Amygdala (tissue), 56 donors: Measurements from ENCODE around the gene EDARADD.
"Not testable (repeated sequence)": the region's sequence is repeated elsewhere in the genome, so short reads cannot be mapped to it uniquely, and the experiment has no call there.

Experiments
- DNase-seq, 56 donors: peaks; one replicate each; lab custom pipeline; 2025; lab: John Stamatoyannopoulos, UW

The EDARADD gene

GRCh38 chr1:236393681-236394481 lies at the start of gene EDARADD:
Gene EDARADD (plus strand): TSS chr1:236394286. CDS start chr1:236394445, 159 bp downstream.
- DNase-seq, result no peak

GRCh38 chr1:236345728-236346127 lies 48.4 kb upstream of the EDARADD start:
- DNase-seq, result no peak

GRCh38 chr1:236348071-236348470 lies 46.0 kb upstream of the EDARADD start:
- no peak for DNase-seq

GRCh38 chr1:236350308-236350707 lies 43.8 kb upstream of the EDARADD start:
- DNase-seq, result peak in 1 of 56 donors; percentile 1

- no peak for DNase-seq
Observed at GRCh38 chr1:236351875-236352573, 42.1 kb upstream of the EDARADD start.

GRCh38 chr1:236352747-236353146 lies 41.3 kb upstream of the EDARADD start:
- DNase-seq, result not testable (repeated sequence)

GRCh38 chr1:236353813-236354212 lies 40.3 kb upstream of the EDARADD start:
- DNase-seq, result no peak

GRCh38 chr1:236354330-236355147 lies 39.5 kb upstream of the EDARADD start:
- DNase-seq, result no peak

GRCh38 chr1:236356141-236356540 lies 37.9 kb upstream of the EDARADD start:
- DNase-seq, result no peak

- no peak for DNase-seq
Observed at GRCh38 chr1:236361909-236362590, 32.0 kb upstream of the EDARADD start.

GRCh38 chr1:236363237-236363636 lies 30.8 kb upstream of the EDARADD start:
- no peak for DNase-seq

GRCh38 chr1:236365999-236366570 lies 28.0 kb upstream of the EDARADD start:
- DNase-seq, result no peak

- not testable (repeated sequence) for DNase-seq
Observed at GRCh38 chr1:236366681-236367080, 27.4 kb upstream of the EDARADD start.

- DNase-seq, result no peak
Observed at GRCh38 chr1:236370420-236370819, 23.7 kb upstream of the EDARADD start.

GRCh38 chr1:236371083-236371482 lies 23.0 kb upstream of the EDARADD start:
- no peak for DNase-seq

- DNase-seq, result no peak
Observed at GRCh38 chr1:236377832-236378535, 16.1 kb upstream of the EDARADD start.

- DNase-seq, result no peak
Observed at GRCh38 chr1:236381565-236382158, 12.4 kb upstream of the EDARADD start.

- DNase-seq, result no peak
Observed at GRCh38 chr1:236388332-236388731, 5.8 kb upstream of the EDARADD start.

GRCh38 chr1:236389253-236389652 lies 4.8 kb upstream of the EDARADD start:
- DNase-seq, result no peak
